NT2/D1 (cell line): ENCODE results near the gene PHLDB3.

Source experiments
- YY1 ChIP-seq: IDR thresholded peaks from 2 replicates; pipeline ENCODE4 v1.6.1; 2011; ENCODE audit not compliant: insufficient read length, insufficient read depth
- ZNF274 ChIP-seq: IDR thresholded peaks from 2 replicates; pipeline ENCODE4 v1.6.1; 2011; ENCODE audit warnings: mild to moderate bottlenecking, low read depth, low read length

DNA sequence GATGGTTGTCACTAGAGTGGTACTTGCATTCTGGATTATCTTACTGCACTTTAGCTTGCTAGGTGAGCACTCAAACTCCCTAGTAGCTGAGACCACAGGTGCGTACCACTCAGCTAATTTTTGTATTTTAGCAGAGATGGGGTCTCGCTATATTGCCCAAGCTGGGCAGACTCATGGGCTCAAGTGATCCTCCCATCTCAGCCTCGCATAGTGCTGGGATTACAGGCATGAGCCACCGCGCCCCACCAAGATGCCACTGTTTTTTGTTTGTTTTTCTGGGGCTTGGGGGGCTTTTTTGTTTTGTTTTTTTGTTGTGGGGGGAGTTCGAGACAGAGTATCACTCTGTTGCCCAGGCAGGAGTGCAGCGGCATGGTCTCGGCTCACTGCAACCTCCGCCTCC is 56.9 kb downstream of the PHLDB3 start:
- TF ChIP-seq YY1 (no peak), ZNF274 (no peak)
